ENCODE measurements around the gene DRC7. TPM values are rescaled to one million over a fixed set of nuclear protein-coding genes. Genes with fewer than 3 reads are reported as not detected.
"Not testable (repeated sequence)": the region's sequence is repeated elsewhere in the genome, so short reads cannot be mapped to it uniquely, and the experiment has no call there.

Gene DRC7
- total RNA-seq, 1 experiment from 2014 or later, result not detected

DNA sequence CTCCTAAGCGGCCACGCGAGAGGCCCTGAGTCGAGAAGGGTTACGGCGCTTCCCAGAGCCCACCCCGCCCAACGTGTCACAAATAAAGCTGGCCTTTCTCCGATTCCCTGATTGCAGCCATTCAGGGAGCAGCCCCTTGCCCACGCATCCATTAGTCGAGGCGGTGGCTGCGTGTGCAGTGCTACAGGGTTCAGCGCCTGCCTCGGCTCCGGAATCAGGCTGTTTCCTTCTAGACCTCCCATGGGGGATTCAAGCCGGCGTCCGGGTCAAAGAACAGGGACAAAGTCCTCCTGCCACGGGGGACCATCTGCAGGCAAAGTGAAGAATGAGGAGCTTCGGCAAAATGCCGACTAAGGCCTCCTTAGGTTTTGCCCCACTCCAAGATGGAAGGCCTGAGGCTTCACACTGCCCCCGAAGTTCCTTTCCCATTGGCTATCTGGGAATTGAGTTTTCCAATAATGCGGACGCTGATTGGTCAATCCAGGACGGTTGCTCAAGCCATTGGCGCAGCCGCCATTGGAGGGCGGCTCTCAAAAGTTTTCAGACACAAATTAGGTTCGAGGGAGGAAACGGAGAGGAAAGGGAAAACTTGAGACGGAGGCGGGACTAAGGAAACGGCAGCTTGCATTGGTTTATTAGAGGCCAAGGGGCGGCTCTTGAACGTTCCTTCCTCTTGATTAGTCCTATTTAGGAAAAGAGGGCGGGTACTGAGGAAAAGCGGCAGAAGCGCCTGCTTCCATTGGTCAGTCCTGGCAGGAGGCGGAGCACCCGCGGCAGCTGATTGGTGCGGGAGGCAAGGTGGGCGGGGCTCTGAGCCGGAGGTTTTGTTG is 40.5 kb downstream of the DRC7 start:
- in situ Hi-C loops (cut with HindIII; ENCODE audit: low pct_unique_long_range_greater_than_20kb, low sequenced_read_pairs), result no loop called here
- peak; percentile 100 for DNase-seq (ENCODE audit: low read depth, low spot score)

DNA sequence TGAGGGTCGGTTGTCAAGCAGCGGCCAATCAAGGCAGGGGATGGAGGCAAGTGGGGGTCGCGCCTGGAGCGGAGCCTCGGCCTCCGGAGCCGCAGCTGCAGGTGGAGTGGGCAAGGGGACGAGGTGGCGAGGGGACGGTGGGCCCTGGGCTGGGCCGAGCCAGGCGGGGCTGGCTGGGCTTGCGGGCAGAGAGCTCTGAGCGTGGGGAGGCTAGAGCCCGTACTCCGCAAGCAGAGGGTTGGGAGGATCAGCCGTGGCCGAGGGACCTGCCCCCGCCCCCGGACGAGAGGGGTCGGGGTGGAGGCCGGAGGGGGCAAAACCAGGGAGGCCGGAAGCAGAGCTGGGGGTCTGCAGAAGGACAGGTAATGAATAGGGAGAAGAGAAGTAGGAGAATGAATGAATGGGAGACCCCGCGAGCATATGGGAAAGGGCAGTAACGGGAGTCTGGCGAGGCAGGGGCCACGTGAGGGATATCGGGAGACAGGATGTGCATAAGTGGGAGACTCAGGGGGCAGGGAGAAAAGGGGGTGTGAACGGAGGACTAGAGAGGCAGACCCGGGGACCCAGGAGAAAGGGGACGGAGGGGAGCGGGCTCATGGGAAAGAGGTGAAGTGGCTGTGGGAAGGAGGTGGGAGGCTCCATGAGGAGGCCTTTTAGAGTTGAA is 41.3 kb downstream of the DRC7 start, which contains the start of gene KATNB1:
Gene KATNB1 (plus strand): TSS at position 16 of the 664 bp plus-strand sequence. CDS start 1,474 bp downstream, outside the sequence.
- in situ Hi-C loops (cut with HindIII; ENCODE audit: low pct_unique_long_range_greater_than_20kb, low sequenced_read_pairs), result no loop called here
- DNase-seq (ENCODE audit: low read depth, low spot score), result no peak

DNA sequence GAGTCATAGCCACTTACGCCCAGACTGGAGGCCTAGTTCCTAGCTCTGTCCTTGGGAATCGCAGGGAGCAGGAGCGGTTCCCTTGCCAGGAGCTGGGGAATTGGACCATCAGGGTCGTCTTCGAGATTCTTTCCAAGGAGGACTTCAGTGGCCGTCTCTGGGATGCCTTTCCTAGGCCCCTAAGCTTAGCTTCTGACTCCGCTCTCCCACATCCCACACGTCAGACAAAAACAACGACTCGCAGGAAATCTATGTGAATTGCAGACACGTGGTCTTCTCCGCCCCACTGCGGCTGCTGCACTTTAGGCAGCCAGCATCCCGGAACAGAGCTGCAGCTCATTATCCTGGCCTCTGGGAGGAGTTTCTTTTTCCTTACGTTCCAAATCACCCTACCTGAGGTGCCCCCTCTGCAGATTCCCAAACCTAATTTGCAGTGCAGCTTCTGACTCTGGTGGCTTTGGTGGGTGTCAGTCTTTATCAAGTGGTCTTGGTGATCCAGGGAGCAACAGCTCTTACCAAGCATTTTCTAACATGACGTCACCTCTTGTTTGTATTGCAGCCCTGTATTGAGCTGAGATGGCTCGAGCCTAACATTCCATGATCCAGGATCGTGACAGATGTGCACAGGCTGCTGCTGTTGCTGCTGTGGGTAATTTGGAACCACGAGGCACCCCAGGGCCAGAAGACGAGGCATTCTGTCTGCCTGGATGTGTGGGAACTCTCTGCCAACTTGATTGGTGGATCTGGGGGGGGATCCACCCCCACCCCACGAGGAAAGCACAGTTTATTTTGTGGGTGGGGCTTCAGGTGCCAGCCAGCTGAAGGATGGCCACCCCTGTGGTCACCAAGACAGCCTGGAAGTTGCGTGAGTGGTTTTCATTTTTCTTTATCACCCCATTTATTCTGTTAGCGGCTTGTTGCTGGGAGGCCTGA is 42.1 kb downstream of the DRC7 start:
- peak; percentile 67 for DNase-seq (ENCODE audit: low read depth, low spot score)
- in situ Hi-C loops (cut with HindIII; ENCODE audit: low pct_unique_long_range_greater_than_20kb, low sequenced_read_pairs), result no loop called here

DNA sequence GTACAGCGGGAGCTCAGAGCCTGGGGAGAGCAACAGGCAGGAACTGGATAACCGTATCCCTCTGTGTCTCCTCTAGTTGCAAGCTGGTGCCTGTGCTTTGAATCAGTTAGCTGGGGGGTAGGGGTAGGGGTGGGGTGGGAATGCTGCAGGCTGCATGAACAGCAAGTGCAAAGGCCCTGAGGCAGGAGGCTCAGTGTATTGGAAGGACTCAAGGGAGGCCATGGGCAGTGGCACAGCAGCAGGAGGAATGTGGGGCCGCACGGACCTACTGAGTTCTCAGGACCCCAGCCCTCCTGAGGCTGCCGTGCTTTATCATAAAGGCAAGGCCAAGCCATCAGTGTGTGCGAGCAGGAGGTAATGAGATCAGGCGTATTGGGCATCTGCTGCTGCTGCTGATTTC is 44.2 kb downstream of the DRC7 start:
- in situ Hi-C loops (cut with HindIII; ENCODE audit: low pct_unique_long_range_greater_than_20kb, low sequenced_read_pairs), result no loop called here
- no peak for DNase-seq (ENCODE audit: low read depth, low spot score)

DNA sequence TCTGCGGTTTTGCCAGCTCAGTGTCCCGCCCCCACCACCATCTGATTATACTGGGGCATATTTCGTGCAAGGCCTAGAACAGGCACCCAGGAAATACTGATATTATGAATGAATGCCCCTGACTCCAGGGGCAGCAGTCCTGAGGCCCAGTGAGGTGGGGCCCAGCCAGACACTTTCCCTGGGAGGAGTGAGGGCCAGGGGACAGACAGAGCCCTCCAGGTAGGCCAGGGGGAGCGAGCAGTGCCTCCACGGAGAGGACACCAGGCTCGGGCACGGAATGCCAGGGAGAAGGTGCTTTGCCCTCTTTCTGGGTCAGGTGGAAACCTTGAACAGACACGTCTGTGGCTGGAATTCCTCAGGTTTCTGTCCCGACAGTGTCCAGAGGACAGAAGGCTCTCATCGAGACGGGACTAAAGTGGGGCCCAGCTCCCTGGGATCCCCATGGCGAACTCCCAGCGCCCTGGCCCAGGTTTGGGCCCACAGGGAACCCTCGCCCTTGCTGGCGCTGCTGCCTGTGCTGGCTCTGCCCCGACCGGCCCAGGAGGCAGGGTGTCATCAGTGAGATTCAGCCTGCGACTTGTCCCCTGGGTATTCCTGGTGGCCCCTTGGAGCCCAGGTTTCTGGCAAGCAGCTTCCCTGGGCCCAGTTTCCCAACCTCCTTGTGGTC is 45.3 kb downstream of the DRC7 start:
- in situ Hi-C loops (cut with HindIII; ENCODE audit: low pct_unique_long_range_greater_than_20kb, low sequenced_read_pairs), result no loop called here
- no peak for DNase-seq (ENCODE audit: low read depth, low spot score)

DNA sequence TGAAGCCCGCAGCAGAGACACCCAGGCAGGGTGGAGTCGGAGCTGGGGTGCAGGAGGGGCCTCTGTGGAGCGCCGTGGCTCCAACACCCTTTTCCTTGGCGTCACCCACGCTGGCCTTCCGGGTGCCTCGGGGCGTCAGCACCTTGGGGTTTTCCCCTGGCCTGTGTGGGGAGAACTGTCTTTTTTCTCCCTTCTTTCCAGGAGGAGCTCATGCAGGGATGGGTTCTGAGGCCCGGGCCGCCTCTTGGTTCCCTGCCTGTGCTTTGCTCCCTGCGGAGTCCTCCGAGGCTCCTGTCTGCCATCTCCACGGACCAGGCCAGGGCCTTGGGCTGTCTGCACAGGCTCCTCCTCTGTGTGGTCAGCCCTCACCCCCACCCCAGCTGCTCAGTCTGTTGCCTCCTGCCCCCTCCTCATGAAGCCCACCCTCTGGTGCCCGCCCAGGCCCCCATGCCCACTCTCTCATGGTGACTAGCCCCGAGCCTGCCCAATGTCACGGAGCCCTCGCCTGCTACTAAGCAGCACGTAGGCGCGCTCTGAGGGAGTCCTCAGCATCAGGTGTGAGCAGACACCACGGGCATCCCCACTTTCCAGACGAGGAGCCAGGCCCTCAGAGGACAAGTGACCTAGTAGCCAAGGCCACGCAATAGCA is 45.9 kb downstream of the DRC7 start:
- in situ Hi-C loops (cut with HindIII; ENCODE audit: low pct_unique_long_range_greater_than_20kb, low sequenced_read_pairs), result no loop called here
- no peak for DNase-seq (ENCODE audit: low read depth, low spot score)

DNA sequence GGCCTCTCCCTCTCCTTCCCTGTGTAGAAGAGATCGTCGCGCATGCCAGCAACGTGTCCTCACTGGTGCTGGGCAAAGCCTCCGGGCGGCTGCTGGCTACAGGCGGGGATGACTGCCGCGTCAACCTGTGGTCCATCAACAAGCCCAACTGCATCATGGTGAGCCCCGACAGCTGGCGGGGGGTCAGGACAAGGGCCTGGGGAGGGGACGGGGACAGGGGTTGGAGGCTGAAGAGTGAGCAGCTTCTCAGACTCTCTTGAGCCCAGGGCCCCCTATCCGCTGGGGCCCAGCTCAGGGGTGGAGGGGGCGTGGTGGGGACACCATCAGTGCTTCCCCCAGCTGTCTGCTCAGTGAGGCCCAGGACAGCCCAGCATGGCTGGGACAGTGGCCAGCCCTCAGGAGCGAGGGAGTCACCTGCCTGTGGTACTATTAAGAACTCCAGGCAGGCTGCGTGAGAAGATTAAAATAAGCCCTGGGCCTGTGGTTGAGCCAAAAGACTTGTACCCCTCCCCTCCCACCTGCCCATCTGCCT is 47.1 kb downstream of the DRC7 start:
- DNase-seq (ENCODE audit: low read depth, low spot score), result no peak
- in situ Hi-C loops (cut with HindIII; ENCODE audit: low pct_unique_long_range_greater_than_20kb, low sequenced_read_pairs), result no loop called here

DNA sequence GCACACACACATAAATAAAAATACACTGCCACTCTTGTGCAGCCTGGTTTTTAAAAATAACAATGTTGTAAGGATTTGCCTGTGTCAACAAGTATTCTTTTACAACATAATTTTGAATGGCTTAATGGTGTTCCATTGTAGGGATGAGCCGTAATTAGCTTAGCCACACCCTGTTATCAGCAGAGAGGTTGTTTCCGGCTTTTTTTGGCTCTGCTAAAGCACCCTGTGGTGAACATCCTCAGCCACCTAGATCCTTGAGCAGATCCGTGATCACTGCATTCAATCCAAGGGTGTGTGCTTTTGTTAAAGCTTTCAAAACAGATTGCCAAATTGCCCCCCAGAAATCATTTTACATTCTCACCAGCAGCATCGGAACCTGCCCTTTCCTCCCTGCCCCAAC is 47.9 kb downstream of the DRC7 start:
- DNase-seq (ENCODE audit: low read depth, low spot score), result no peak
- in situ Hi-C loops (cut with HindIII; ENCODE audit: low pct_unique_long_range_greater_than_20kb, low sequenced_read_pairs), result no loop called here

DNA sequence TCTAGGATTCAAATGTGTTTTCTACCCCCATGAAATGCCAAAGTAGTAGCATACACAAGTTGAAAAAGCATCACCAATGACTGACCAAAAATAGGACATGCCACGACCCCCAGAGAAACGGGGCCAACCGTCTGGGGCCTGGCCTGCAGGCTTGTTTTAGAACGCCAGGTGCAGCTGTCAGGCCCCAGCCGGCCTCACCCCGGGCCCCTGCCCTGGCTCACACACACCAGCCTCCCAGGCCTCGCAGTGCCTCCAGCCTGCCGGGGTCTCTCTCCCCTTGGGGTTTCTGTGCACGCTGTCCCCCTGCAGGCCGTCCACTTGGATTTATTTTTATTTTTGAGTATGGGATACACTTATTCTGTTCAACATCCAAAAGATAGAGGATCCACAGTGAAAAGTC is 48.9 kb downstream of the DRC7 start:
- in situ Hi-C loops (cut with HindIII; ENCODE audit: low pct_unique_long_range_greater_than_20kb, low sequenced_read_pairs), result no loop called here
- DNase-seq (ENCODE audit: low read depth, low spot score), result no peak

DNA sequence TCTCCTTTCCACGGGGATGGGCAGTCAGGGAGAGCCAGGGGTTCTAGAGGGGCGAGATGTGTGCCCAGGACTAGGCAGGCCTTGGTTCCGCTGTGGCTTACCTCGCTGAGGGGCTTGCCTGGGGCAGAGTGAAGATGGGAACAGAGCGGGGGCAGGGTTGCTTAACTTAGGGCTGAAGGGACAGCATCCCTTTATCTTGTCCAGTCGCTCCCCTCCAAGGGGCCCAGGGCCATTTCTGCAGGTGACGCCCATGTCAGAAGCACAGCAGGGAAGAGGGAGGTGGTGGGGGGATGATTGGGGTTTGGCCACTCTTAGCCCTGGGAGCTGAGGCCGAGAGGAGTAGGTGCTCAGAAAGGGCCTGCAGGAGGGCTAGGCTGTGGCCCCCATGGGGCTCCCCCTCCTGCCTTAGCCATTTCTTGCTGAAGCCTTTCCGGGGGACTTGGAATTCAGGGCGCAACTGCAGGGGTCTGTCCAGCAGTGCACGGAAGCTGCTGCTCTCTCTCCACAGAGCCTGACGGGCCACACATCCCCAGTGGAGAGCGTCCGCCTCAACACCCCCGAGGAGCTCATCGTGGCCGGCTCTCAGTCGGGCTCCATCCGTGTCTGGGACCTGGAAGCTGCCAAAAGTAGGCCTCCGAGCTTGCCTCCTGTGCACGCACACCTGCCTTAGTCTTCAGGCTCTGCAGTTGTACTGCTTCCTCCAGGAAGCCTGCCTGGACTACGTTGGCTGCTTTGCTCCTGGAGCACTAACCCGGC is 49.5 kb downstream of the DRC7 start:
- in situ Hi-C loops (cut with HindIII; ENCODE audit: low pct_unique_long_range_greater_than_20kb, low sequenced_read_pairs), result no loop called here

DNA sequence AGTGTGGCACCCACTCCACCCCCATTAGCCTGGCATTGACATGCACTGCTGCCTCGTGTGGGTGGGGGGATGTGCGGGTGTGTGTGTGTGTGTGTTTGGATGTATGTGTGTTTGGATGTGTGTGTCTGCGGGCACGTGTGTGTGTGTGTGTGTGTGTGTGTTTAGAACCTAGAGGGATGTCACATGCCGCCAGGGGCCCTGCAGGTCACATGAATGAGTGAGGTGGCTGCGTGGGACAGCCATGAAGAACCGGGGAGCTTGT is 50.0 kb downstream of the DRC7 start:
- in situ Hi-C loops (cut with HindIII; ENCODE audit: low pct_unique_long_range_greater_than_20kb, low sequenced_read_pairs), result no loop called here
- no peak for DNase-seq (ENCODE audit: low read depth, low spot score)

More for the DNA sequence above, 49.5 kb downstream of the DRC7 start:
- no peak for DNase-seq (ENCODE audit: low read depth, low spot score)

DNA sequence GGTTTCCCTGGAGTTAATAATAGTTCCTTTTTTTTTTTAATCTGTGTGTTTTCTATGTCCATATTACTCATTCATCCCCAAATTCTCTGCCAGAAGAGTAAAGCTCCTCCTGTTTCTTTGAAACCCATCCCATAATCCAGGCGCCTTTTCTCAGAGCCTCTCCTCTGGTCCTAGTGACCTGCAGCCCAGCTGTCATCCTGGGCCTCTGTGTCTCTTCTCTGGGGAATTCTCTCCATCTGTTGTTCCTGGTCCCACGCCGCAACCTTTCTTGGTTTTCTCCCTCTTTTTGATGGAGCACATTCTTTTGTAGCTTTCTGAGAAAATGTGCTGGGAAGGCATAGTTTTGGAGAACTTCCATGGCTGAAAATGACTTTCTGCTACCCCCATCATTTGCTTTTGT is 51.2 kb downstream of the DRC7 start:
- no peak for DNase-seq (ENCODE audit: low read depth, low spot score)
- in situ Hi-C loops (cut with HindIII; ENCODE audit: low pct_unique_long_range_greater_than_20kb, low sequenced_read_pairs), result no loop called here

DNA sequence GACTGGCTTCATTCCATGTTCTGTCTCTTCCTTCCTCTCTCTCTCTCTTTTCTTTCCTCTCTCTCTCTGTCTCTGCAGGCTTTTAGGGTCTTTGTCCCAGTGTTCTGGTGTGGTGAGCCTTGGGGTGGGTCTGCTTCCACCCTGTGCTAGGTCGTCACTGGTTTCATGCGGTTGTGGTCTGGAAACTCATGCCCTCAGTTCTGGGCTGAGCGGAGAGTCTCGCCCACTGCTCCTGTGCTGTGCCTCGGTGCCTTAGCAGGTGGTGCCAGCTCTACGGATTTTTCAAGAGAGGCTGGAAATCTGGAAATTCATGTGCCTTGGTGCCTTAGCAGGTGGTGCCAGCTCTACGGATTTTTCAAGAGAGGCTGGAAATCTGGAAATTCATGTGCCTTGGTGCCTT is 51.7 kb downstream of the DRC7 start:
- DNase-seq (ENCODE audit: low read depth, low spot score); in situ Hi-C loops (cut with HindIII; ENCODE audit: low pct_unique_long_range_greater_than_20kb, low sequenced_read_pairs): not testable (repeated sequence)

DNA sequence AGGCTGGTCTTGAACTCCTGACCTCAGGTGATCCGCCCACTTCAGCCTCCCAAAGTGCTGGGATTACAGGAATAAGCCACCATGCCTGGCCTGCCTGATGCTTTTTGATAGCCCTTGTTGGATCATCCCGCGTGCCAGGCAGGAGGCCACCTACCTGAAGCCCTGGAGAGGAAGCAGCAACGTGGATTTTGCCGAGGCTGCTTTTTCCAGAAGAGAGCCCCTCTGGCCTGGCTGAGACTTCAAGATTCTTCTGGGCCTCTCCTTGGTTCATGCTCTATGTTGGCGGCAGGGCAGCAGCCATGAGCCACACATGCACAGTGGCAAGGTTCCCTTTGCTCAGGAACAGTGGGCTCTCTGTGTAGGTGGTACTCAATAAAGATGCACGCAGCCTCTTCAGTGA is 52.5 kb downstream of the DRC7 start:
- in situ Hi-C loops (cut with HindIII; ENCODE audit: low pct_unique_long_range_greater_than_20kb, low sequenced_read_pairs), result no loop called here
- DNase-seq (ENCODE audit: low read depth, low spot score), result no peak

DNA sequence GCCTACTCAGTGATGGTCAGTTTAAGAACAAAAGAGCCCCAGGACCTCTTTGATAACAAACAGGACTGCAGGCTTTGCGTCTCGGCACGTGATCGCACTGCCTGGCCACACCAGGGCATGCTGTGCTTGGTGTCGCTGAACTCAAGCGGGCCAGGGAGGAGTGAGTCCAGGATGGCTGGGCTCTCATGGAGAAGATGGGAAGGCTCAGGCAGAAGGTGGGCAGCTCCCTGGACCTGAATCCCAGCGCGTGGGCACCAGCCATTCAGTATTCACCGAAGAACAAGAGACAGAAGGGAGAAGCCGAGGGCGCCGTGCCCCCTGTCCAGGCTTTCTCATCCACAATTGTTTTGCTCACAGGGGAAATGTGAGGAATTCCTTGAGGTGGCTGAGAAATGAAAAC is 52.9 kb downstream of the DRC7 start:
- in situ Hi-C loops (cut with HindIII; ENCODE audit: low pct_unique_long_range_greater_than_20kb, low sequenced_read_pairs), result no loop called here
- DNase-seq (ENCODE audit: low read depth, low spot score), result no peak

DNA sequence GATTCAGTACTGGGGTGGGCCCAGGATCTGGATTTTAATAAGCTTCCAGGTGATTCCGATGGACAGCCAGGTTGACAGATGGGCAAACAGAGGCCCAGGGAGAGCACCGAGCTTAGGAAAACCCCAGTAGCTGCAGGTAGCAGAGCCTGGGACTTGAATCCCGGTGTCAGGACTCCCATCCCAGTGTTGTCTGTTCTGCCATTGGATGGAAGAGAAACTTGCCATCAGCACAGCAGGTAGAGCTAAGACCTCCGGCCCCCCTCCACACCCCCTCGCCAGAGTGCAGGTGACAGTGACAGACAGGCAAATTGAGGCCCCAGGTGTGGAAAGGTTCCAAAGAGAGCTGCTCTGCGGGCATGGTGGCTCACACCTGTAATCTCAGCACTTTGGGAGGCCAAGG is 53.4 kb downstream of the DRC7 start:
- no peak for DNase-seq (ENCODE audit: low read depth, low spot score)
- in situ Hi-C loops (cut with HindIII; ENCODE audit: low pct_unique_long_range_greater_than_20kb, low sequenced_read_pairs), result no loop called here

DNA sequence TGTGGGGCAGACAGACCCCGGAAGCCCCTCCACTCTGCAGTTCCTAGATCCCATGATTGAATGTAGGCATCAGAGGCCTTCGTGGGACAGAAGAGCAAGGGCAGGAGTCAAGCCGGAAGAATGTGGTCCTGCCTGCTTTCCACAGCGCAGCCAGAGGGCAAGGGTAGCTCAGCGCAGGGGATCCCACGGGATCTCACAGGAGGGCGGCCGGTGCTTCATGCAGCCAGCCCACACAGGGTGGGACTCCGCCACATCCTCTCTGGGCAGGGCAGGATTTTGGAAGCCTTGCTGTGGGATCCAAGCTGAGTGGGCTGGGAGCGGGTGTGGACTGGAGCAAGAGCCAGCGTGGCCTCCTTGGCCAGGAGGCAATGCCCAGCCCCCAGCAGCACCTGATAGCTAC is 54.0 kb downstream of the DRC7 start:
- in situ Hi-C loops (cut with HindIII; ENCODE audit: low pct_unique_long_range_greater_than_20kb, low sequenced_read_pairs), result no loop called here
- no peak for DNase-seq (ENCODE audit: low read depth, low spot score)
